UCSD-AML1 (cell line): ENCODE measurements around the gene CD160.
"Not testable (repeated sequence)": the region's sequence is repeated elsewhere in the genome, so short reads cannot be mapped to it uniquely, and the experiment has no call there.

Source experiments
- DNase-seq: peaks from one replicate; lab custom pipeline; 2025; ENCODE audit not compliant: unreplicated experiment; lab: John Stamatoyannopoulos, UW

Gene CD160

GRCh38 chr1:145758116-145758515, 38.8 kb downstream of the CD160 start:
- DNase-seq = no peak

- no peak for DNase-seq
Observed at GRCh38 chr1:145758575-145758974, 39.3 kb downstream of the CD160 start.

DNA sequence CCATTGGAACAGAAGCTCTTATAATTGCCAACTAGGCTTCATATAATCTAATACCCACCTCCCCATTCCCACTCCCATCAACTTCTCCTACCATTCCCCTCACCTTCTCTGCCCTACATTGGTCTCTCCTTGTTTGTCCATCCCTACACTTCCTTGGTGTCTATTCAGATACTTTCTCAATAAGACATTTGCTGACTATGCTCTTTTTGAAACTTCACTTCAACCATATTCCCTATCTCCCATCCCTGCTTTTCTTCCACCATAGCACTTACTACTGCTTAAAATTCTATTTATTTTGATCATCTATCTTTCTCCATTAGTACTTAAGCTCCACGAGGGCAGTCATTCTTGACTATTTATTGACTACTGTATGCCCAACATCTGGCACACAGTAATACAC, 40.4 kb downstream of the CD160 start:
- DNase-seq = no peak

DNA sequence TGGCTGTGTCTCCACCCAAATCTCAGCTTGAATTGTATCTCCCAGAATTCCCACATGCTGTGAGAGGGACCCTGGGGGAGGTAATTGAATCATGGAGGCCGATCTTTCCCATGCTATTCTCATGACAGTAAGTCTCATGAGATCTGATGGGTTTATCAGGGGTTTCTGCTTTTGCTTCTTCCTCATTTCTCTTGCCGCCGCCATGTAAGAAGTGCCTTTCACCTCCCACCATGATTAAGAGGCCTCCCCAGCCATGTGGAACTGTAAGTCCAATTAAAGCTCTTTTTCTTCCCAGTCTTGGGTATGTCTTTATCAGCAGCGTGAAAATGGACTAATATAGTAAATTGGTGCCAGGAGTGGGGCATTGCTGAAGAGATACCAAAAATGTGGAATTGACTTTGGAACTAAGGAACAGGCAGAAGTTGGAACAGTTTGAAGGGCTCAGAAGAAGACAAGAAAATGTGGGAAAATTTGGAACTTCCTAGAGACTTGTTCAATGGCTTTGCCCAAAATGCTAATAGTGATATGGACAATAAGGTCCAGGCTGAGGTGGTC, 41.2 kb downstream of the CD160 start:
- DNase-seq = not testable (repeated sequence)

DNA sequence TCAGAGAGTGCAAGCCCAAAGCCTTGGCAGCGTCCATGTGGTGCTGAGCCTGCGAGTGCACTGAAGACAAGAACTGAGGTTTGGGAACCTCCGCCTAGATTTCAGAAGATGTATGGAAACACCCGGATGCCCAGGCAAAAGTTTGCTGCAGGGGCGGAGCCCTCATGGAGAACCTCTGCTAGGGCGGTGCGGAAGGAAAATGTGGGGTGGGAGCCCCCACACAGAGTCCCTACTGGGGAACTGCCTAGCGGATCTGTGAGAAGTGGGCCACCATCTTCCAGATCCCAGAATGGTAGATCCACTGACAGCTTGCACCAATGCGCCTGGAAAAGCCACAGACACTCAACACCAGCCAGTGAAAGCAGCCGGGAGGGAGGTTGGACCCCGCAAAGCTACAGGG, 42.2 kb downstream of the CD160 start:
- DNase-seq = not testable (repeated sequence)

- not testable (repeated sequence) for DNase-seq
Observed at GRCh38 chr1:145762001-145762400, 42.7 kb downstream of the CD160 start.

DNA sequence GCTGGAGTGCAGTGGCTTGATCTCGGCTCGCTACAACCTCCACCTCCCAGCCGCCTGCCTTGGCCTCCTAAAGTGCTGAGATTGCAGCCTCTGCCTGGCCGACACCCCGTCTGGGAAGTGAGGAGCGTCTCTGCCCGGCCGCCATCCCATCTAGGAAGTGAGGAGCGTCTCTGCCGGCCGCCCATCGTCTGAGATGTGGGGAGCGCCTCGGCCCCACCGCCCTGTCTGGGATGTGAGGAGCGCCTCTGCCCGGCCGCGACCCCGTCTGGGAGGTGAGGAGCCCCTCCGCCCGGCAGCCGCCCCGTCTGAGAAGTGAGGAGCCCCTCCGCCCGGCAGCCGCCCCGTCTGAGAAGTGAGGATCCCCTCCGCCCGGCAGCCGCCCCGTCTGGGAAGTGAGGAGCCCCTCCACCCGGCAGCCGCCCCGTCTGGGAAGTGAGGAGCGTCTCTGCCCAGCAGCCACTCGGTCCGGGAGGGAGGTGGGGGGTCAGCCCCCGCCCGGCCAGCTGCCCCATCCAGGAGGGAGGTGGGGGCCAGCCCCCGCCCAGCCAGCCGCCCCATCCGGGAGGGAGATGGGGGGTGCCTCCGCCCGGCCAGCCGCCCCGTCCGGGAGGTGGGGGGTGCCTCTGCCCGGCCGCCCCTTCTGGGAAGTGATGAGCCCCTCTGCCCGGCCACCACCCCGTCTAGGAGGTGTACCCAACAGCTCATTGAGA, 45.1 kb downstream of the CD160 start:
- DNase-seq = not testable (repeated sequence)

- DNase-seq = not testable (repeated sequence)
Observed at GRCh38 chr1:145765127-145765526, 45.8 kb downstream of the CD160 start.

GRCh38 chr1:145765585-145766360, 46.5 kb downstream of the CD160 start:
- not testable (repeated sequence) for DNase-seq

DNA sequence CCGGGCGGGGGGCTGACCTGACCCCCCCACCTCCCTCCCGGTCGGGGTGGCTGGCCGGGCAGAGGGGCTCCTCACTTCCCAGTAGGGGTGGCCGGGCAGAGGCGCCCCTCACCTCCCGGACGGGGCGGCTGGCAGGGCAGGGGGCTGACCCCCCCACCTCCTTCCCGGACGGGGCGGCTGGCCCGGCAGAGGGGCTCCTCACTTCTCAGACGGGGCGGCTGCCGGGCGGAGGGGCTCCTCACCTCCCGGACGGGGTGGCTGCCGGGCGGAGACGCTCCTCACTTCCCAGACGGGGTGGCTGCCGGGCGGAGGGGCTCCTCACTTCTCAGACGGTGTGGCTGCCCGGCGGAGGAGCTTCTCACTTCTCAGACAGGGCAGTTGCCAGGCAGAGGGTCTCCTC, 47.6 kb downstream of the CD160 start:
- not testable (repeated sequence) for DNase-seq

- not testable (repeated sequence) for DNase-seq
Observed at GRCh38 chr1:145768004-145768403, 48.7 kb downstream of the CD160 start.

- DNase-seq = no peak
Observed at GRCh38 chr1:145771056-145771455, 51.8 kb downstream of the CD160 start.

- DNase-seq = no peak
Observed at GRCh38 chr1:145773423-145773822, 54.1 kb downstream of the CD160 start.

GRCh38 chr1:145777357-145778145, 58.3 kb downstream of the CD160 start:
- no peak for DNase-seq

DNA sequence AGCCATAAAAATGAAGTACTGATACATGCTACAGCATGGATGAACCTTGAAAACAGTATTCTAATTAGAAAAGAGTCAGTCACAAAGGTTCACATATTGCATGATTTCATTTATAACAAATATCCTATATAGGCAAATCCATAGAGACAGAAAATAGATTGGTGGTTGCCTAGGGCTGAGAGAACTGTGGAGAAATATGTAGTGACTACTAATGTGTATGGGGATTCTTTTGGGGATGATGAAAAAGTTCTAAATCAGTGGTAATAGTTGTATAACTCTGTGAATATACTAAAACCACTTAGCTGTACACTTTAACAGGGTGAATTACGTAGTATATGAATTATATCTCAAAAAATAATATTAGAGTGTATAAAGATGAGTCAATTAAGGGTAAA, 58.8 kb downstream of the CD160 start:
- DNase-seq = no peak

GRCh38 chr1:145782272-145783099, 63.2 kb downstream of the CD160 start:
- DNase-seq = no peak

- no peak for DNase-seq
Observed at GRCh38 chr1:145784409-145784808, 65.1 kb downstream of the CD160 start.

GRCh38 chr1:145785547-145785946, 66.2 kb downstream of the CD160 start:
- no peak for DNase-seq

DNA sequence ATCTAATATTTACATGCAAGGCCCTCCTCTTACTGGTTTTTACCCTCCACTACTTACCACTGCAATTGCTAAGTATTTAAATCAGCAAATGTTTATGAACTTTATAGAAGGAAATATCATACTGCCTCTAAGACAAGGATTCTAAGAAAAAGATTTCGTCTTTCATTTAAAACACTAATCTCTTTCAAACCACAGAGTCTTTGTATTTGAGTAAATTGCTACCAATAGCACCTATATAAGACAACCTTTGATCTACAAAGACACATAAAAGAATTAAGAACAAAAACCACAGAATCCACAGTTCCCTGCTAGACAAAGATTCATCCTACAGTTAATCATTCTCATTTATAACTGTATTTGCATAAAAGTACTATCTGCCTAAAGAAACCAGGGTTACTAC, 67.0 kb downstream of the CD160 start:
- no peak for DNase-seq

DNA sequence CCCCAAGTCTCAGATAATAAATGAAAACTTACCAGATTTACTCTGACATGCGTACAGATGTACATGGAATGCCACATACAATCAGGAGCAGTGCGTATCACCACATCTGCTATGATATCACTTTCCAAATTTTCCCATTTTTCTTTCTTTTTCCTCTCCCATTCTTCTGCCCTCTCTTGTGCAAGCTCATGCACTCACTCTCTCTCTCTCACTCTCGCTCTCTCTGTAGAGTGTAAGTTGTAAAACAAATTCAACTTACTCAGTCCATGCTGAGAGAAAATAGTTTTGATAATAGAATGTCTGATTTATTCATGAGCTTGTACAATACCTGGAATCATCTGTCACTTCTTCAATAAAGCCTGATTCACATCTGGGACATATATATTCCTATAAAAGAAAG, 69.3 kb downstream of the CD160 start:
- DNase-seq = no peak
